ENCODE results near the gene STX1B. TPM values are rescaled to one million over a fixed set of nuclear protein-coding genes. Genes with fewer than 3 reads are reported as not detected.

The STX1B gene
- total and polyA plus RNA-seq, 2 of the 8 experiments (the other 6 are each of a cell fraction or from before 2014, with no cell fraction given) = 8.9 to 20.2 TPM

- peak in 1 of 3 experiments; percentile 22; a peak in 1 of 4 replicates for TF ChIP-seq CTCF (IDR thresholded peaks at IDR 0.05; ENCODE audit: control extremely low read depth in 1 of 3, insufficient read depth in 1 of 3, low read depth in 1 of 3, low read length in 3 of 3)
- no peak for TF ChIP-seq E2F6 (IDR thresholded peaks at IDR 0.05)
- TF ChIP-seq SRF (IDR thresholded peaks at IDR 0.05; ENCODE audit: low read depth, low read length) = no peak
- no peak for TF ChIP-seq NANOG (IDR thresholded peaks at IDR 0.05; ENCODE audit: insufficient read depth, low read depth, low read length, poor library complexity, severe bottlenecking)
- peak; percentile 100 for TF ChIP-seq KDM1A (IDR thresholded peaks at IDR 0.05; ENCODE audit: borderline replicate concordance, low read length)
- peak; percentile 20 to 99; a peak in 2 of 4 replicates for TF ChIP-seq HDAC2 (IDR thresholded peaks at IDR 0.05; ENCODE audit: borderline replicate concordance in 1 of 2, low read depth in 2 of 2, low read length in 2 of 2)
- TF ChIP-seq PHF8 (conservative IDR thresholded peaks at IDR 0.05; ENCODE audit: low read depth, low read length) = peak; percentile 49; the same call in 1 of the 2 replicates
- no peak for TF ChIP-seq TCF12 (IDR thresholded peaks at IDR 0.05; ENCODE audit: low read depth, low read length)
- TF ChIP-seq HDAC6 (IDR thresholded peaks at IDR 0.05; ENCODE audit: low read depth, low read length) = no peak
- no peak for TF ChIP-seq SIRT6 (IDR thresholded peaks at IDR 0.05; ENCODE audit: low read length)
- no peak for TF ChIP-seq RNF2 (IDR thresholded peaks at IDR 0.05; ENCODE audit: borderline replicate concordance, low read depth, low read length, missing control alignments, poor library complexity, severe bottlenecking)
- TF ChIP-seq GABPA (IDR thresholded peaks at IDR 0.05; ENCODE audit: borderline replicate concordance, insufficient read depth, low read length) = no peak
- TF ChIP-seq EGR1 (IDR thresholded peaks at IDR 0.05; ENCODE audit: borderline replicate concordance, low read depth, low read length) = no peak
- TF ChIP-seq KDM4A (IDR thresholded peaks at IDR 0.05; ENCODE audit: low read depth, low read length, severe bottlenecking) = no peak
- no peak for TF ChIP-seq SIN3A (conservative IDR thresholded peaks at IDR 0.05 in 1 of 2, IDR thresholded peaks at IDR 0.05 in 1 of 2; ENCODE audit: low read depth in 1 of 2, low read length in 2 of 2)
- peak; percentile 48 for TF ChIP-seq POLR2AphosphoS5 (IDR thresholded peaks at IDR 0.05; ENCODE audit: low read depth, low read length)
- TF ChIP-seq CBX8 (IDR thresholded peaks at IDR 0.05; ENCODE audit: borderline replicate concordance, low read depth, low read length) = no peak
- no peak for TF ChIP-seq BACH1 (IDR thresholded peaks at IDR 0.05; ENCODE audit: low read length)
- no peak for TF ChIP-seq CHD1 (IDR thresholded peaks at IDR 0.05; ENCODE audit: low read depth, low read length)
Observed at GRCh38 chr16:30956601-30957455, 53.6 kb downstream of the STX1B start (continued).
